HG03066 (cell line): ENCODE results near the gene TGFB1.

Source experiments
- ATAC-seq: cut with Tn5 transposase; IDR thresholded peaks from one replicate; pipeline ENCODE4 v1.9.1; 2021; ENCODE audit warnings: low read depth; ENCODE audit not compliant: unreplicated experiment

TGFB1 gene

DNA sequence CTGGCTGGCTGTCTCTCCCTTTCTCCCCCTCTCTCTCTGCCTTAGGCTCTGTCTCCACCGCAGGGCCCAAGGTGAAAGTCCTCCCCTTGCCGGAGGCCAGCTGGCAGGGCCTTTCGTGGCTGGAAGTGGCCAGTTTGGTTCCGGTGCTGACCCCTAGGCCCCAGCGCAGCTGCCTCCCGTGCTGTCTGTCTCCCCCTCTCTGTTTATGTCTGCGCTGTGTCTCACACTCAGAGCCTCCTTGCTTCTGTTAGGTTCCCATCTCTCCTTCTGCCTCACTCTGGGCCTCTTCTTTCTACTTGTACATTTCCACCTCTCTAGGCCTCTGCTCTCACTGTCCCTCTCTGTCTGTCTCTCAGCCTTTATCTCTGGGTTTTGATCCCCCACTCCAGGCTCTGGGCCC, 30.7 kb downstream of the TGFB1 start:
- no peak for ATAC-seq

DNA sequence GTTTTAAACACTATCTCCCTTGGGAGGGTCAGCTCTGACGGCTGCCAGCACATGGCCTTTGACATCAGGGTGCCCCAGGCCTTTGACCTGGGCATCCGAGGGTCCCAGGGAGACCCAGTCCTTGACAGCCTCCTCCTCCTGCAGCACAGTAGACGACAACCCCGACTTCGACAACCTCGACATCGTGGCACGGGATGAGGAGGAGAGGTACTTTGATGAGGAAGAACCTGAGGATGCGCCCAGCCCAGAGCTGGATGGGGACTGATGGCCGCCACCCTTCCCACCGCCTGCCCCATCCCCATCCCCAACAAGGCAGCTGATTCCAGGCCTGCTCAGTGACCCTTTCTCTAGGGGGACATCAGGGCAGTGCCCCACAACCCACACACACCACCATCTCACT, 31.3 kb downstream of the TGFB1 start:
- no peak for ATAC-seq

GRCh38 chr19:41321600-41322270, 32.0 kb downstream of the TGFB1 start:
- no peak for ATAC-seq

DNA sequence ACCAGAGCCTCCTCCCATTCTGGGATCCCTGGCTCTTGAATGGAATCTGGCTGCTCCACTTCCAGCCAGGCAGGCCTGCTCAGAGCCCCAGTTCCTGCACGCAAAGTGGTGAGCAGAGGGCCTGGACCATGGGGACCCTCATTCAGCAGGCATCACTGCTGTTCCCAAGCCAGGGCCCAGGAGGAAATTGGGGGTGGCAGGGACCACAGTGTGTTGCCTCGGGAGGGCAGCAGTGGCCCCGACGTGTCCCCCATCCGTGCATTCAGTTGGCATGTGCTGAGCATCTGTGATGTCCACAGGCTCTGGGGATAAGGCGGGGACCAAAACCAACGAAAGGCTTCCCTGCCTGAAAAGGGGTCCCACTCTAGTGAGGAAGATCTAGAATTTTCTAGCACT, 32.5 kb downstream of the TGFB1 start:
- ATAC-seq, result no peak

GRCh38 chr19:41320568-41320967, 33.2 kb downstream of the TGFB1 start:
- ATAC-seq, result no peak

- ATAC-seq, result no peak
These were observed 33.6 kb downstream of the TGFB1 start for GRCh38 chr19:41320185-41320518.

DNA sequence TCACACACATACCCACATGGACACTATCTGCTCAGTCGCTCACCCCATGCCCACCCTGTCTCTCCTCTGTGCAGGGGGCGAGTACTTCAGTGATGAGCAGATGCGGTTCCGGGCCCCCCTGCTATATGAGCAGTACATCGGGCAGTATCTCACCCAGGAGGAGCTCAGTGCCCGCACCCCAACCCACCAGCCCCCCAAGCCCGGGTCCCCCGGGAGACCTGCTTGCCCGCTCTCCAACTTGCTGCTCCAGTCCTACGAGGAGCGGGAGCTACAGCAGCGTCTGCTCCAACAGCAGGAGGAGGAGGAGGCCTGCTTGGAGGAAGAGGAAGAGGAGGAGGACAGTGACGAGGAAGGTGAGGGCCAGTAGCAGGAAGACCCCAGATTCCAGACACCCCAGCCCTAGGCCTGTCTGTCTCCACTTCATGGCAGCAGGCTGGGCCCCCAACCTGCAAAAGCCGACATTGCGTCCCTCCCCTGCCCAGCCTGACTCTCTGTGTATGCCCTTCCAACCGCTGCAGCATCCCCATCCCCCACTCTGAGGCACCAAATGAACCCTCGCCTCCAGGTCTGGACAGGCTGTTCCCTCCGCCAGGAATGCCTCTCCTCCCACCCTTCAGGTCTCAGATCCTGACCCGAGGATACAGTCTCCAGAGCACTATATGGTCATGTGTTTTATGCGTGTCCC, 34.1 kb downstream of the TGFB1 start:
- ATAC-seq, result no peak

- no peak for ATAC-seq
These were observed 34.8 kb downstream of the TGFB1 start for GRCh38 chr19:41318696-41319499.

DNA sequence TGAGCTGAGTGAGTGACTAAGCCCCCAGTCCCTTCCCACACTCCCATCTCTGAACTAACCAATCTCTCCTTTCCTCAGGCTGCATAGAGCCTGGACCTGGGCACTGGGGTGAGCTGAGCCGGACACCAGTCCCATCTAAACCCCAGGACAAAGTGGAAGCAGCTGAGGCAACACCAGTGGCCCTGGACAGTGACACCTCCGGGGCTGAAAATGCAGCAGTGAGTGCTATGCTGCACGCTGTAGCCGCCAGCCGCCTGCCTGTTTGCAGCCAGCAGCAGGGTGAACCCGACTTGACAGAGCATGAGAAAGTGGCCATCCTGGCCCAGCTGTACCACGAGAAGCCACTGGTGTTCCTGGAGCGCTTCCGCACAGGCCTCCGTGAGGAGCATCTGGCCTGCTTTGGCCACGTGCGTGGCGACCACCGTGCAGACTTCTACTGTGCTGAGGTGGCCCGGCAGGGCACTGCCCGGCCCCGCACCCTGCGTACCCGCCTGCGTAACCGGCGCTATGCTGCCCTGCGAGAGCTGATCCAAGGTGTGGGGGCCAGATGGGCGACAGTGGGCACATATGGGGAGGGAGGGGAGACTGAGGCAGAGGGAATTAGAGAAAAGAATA, 37.3 kb downstream of the TGFB1 start:
- no peak for ATAC-seq

GRCh38 chr19:41311613-41312012, 42.1 kb downstream of the TGFB1 start:
- no peak for ATAC-seq

DNA sequence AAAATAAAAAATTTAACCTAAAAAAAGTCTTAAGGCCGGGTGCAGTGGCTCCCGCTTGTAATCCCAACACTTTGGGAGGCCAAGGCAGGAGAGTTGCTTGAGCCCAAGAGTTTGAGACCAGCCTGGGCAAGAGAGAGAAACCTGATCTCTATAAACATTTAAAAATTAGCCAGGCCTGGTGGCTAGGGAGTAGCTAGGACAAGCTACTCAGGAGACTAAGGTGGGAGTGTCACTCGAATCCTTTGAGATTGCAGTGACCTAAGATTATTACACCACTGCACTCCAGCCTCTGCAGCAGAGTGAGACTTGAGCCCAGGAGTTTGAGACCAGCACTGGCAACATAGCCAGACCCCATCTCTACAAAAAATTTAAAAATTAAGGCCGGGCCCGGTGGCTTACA, 42.6 kb downstream of the TGFB1 start:
- no peak for ATAC-seq

GRCh38 chr19:41310033-41310831, 43.5 kb downstream of the TGFB1 start, which contains the start of gene CCDC97:
Gene CCDC97, plus strand, starts transcription at chr19:41310172. Its CDS starts 139 bp downstream, at chr19:41310311.
- ATAC-seq, result no peak

- no peak for ATAC-seq
These were observed 44.3 kb downstream of the TGFB1 start for GRCh38 chr19:41309180-41310032.

- ATAC-seq, result no peak
These were observed 45.1 kb downstream of the TGFB1 start for GRCh38 chr19:41308450-41309179.

- no peak for ATAC-seq
These were observed 45.7 kb downstream of the TGFB1 start for GRCh38 chr19:41307954-41308449.

- no peak for ATAC-seq
These were observed 46.4 kb downstream of the TGFB1 start for GRCh38 chr19:41307090-41307875.

DNA sequence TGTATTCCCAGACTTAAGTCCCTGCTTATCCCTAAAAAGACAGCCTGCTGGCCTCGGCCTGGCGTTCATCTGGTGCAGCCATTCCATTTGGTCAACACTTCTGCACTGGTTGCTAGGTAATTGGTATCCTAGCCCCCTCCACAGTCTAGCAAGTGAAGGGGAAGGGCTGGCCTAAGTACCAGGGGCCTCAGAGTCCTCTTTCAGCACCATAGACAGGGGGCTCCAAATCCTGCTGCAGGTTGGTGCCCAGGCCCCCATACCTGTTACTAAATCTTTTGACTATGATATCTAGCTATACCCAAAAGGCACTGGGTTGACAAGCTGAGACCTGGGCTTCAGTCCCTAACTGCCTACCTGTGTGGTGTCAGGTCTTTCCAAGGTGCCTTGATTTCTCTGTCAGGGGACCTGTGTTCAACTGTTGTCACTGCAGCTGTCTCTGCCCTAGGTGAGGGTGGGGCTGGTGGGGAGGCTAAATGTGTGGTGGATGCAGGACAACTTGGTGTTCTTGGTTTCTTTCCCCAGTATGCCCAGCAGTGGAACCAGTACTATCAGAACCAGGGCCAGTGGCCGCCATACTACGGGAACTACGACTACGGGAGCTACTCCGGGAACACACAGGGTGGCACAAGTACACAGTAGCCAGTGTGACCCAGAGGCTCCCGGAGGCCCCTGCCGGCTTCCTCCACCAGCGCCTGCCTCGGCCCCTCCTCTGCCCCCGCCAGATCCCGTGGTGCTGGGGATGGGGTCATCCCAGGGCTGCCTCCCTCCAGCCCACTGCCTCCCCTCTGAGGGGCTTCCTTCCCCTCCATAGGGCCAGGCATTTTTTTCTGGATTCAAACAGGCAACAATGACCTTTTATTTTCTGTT, 47.6 kb downstream of the TGFB1 start:
- ATAC-seq, result no peak
